ENCODE measurements around the gene FBXO24.

FBXO24 gene

DNA sequence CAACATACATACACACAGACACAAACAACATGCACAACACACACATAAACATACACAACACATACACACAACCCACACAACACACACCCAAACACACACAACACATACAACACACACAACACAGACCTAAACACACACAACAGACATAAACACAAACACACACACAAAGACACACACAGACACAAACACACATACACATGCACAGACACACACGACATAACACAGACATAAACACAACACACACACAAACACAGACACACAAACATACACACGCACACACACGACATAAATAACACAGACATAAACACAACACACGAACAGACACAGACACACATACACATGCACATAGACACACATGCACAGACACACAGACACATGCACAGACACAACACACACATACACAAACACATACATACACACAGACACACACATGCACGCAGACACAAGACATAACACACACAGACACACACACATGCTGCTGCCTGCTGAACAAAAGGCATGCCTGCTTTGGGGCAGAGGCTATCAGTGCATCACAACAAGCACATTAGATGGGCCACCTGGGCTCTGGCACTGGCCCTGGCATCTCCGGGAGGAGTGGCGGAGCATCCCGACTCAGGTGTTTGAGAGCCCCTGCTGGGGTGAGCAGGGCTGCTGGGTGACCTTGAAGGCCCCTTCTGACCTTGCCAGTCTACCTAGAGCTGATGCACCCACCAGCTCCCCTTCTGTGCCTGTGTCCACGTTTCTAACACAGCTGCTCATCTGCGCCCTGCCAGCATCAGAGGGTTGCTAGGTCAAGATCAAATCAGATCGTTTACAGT lies 5.5 kb upstream of the FBXO24 start:
- no peak for TF ChIP-seq ZNF202 (tag by site-specific recombination; IDR thresholded peaks at IDR 0.05; ENCODE audit: borderline replicate concordance)
- TF ChIP-seq ZNF785 (tag by site-specific recombination; IDR thresholded peaks at IDR 0.05), result peak; percentile 27; the same call in 1 of the 2 replicates
- peak; percentile 92 for TF ChIP-seq ZSCAN4 (tag by site-specific recombination; IDR thresholded peaks at IDR 0.05)
- peak; percentile 83 for TF ChIP-seq ZNF670 (tag by site-specific recombination; IDR thresholded peaks at IDR 0.05; ENCODE audit: low read depth)
- peak; percentile 45; the same call in 1 of the 2 replicates for TF ChIP-seq ZNF148 (tag by site-specific recombination; IDR thresholded peaks at IDR 0.05; ENCODE audit: borderline replicate concordance)
- peak; percentile 69; the same call in 1 of the 2 replicates for TF ChIP-seq ZNF311 (tag by site-specific recombination; IDR thresholded peaks at IDR 0.05; ENCODE audit: borderline replicate concordance)
- TF ChIP-seq ZNF571 (tag by site-specific recombination; IDR thresholded peaks at IDR 0.05), result 0 out of 2 replicates have a peak, but pooled peaks have one; percentile 90
- no peak for TF ChIP-seq FEZF1 (tag by site-specific recombination; IDR thresholded peaks at IDR 0.05)
- TF ChIP-seq ZNF239 (tag by site-specific recombination; IDR thresholded peaks at IDR 0.05), result peak; percentile 54; the same call in 1 of the 2 replicates
- no peak for TF ChIP-seq ZSCAN30 (tag by site-specific recombination; IDR thresholded peaks at IDR 0.05)
- TF ChIP-seq ZNF248 (tag by site-specific recombination; IDR thresholded peaks at IDR 0.05), result peak; percentile 64; the same call in 1 of the 2 replicates
- TF ChIP-seq ZNF2 (tag by site-specific recombination; IDR thresholded peaks at IDR 0.05), result 0 out of 2 replicates have a peak, but pooled peaks have one; percentile 50
- Histone ChIP-seq H3K36me3 (ENCODE audit: control insufficient read depth in 2 of 2, insufficient read depth in 1 of 2, low read length in 2 of 2) (peaks cover 6 to 53% of the 10 kb centered on the region in 2 experiments; a peak in 2 of 3 replicates), H3K9me3 (ENCODE audit: control insufficient read depth, insufficient read depth, low read depth, low read length) (no peaks in the 10 kb centered on the region), H3K27ac (ENCODE audit: extremely low read depth, low read depth, low read length) (no peak overlapping the region), H3K4me3 (ENCODE audit: low read depth, low read length) (no peak overlapping the region), H3K4me1 (ENCODE audit: control insufficient read depth, insufficient read depth, low read length) (peaks cover 12% of the 10 kb centered on the region)
- ChIA-PET POLR2A (interaction anchor here (0.8 kb wide), 1 partner anchor 8 kb away, joined by 3 read pairs; no protein-coding TSS in a partner anchor), CTCF (interaction anchor here (0.7 kb wide), 1 partner anchor 53 kb away, joined by 3 read pairs; no protein-coding TSS in a partner anchor)

GRCh38 chr7:100582041-100582579 lies 4.0 kb upstream of the FBXO24 start:
- H3K9me3 ChIP-seq (ENCODE audit: control insufficient read depth, insufficient read depth, low read depth, low read length), result no peaks in the 10 kb centered on the region
- no peak overlapping the region for H3K4me3 ChIP-seq (ENCODE audit: low read depth, low read length)
- POLR2A ChIA-PET, result no interaction called here
- peaks cover 12% of the 10 kb centered on the region for H3K4me1 ChIP-seq (ENCODE audit: control insufficient read depth, insufficient read depth, low read length)
- no peak overlapping the region for H3K27ac ChIP-seq (ENCODE audit: extremely low read depth, low read depth, low read length)
- CTCF ChIA-PET, result interaction anchor here (0.7 to 0.8 kb wide), 2 partner anchors 109 to 113 kb away, joined by 3 read pairs; no protein-coding TSS in a partner anchor
- H3K36me3 ChIP-seq (ENCODE audit: control insufficient read depth in 2 of 2, insufficient read depth in 1 of 2, low read length in 2 of 2), result peaks cover 6 to 42% of the 10 kb centered on the region in 2 experiments; a peak in 2 of 3 replicates
- no peak for TF ChIP-seq PRDM2 (tag by site-specific recombination; IDR thresholded peaks at IDR 0.05; ENCODE audit: borderline replicate concordance)
- no peak for TF ChIP-seq ZNF423 (tag by site-specific recombination; IDR thresholded peaks at IDR 0.05)
- no peak for TF ChIP-seq IKZF3 (tag by site-specific recombination; IDR thresholded peaks at IDR 0.05)
- no peak for TF ChIP-seq ZSCAN4 (tag by site-specific recombination; IDR thresholded peaks at IDR 0.05)
- TF ChIP-seq, protein P1, sequence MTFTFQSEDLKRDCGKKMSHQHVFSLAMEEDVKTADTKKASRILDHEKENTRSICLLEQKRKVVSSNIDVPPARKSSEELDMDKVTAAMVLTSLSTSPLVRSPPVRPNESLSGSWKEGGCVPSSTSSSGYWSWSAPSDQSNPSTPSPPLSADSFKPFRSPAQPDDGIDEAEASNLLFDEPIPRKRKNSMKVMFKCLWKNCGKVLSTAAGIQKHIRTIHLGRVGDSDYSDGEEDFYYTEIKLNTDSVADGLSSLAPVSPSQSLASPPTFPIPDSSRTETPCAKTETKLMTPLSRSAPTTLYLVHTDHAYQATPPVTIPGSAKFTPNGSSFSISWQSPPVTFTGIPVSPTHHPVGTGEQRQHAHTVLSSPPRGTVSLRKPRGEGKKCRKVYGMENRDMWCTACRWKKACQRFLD (tag by site-specific recombination; IDR thresholded peaks at IDR 0.05), result no peak
- TF ChIP-seq ZNF138 (tag by site-specific recombination; IDR thresholded peaks at IDR 0.05; ENCODE audit: borderline replicate concordance), result no peak
- no peak for TF ChIP-seq ZBTB17 (tag by site-specific recombination; IDR thresholded peaks at IDR 0.05)
- TF ChIP-seq ZNF785 (tag by site-specific recombination; IDR thresholded peaks at IDR 0.05), result no peak
- no peak for TF ChIP-seq SCRT2 (tag by site-specific recombination; IDR thresholded peaks at IDR 0.05)
- TF ChIP-seq ZFP41 (tag by site-specific recombination; IDR thresholded peaks at IDR 0.05; ENCODE audit: borderline replicate concordance), result no peak
